GM06990 (cell line): ENCODE results near the gene SMPDL3B.

Experiments used
- DNase-seq: peaks from one replicate; pipeline ENCODE4 v3.0.0-alpha.2; 2011; ENCODE audit not compliant: insufficient read length; ENCODE audit errors: extremely low read depth
- H3K27me3 ChIP-seq: replicated peaks from 2 replicates; pipeline ENCODE4 v1.6.0; 2011; ENCODE audit warnings: low read length; ENCODE audit not compliant: control insufficient read depth, insufficient read depth
- H3K36me3 ChIP-seq: 2 replicates; pipeline ENCODE4 v1.5.1; 2011; ENCODE audit warnings: low read length; ENCODE audit not compliant: control insufficient read depth, insufficient read depth
- H3K4me3 ChIP-seq: replicated peaks from 2 replicates; pipeline ENCODE4 v1.5.1; 2011; ENCODE audit warnings: low read depth, mild to moderate bottlenecking, control low read depth, low read length
- CTCF ChIP-seq: IDR thresholded peaks from 2 replicates; pipeline ENCODE4 v1.5.1; 2011; ENCODE audit warnings: low read length, control low read depth, mild to moderate bottlenecking, inconsistent platforms; ENCODE audit not compliant: insufficient read depth, poor library complexity, severe bottlenecking

The SMPDL3B gene

GRCh38 chr1:27959792-27960603, 25.2 kb downstream of the SMPDL3B start, which contains the start of gene XKR8:
Gene XKR8, plus strand, starts transcription at chr1:27959973. Its CDS starts 97 bp downstream, at chr1:27960070.
- Histone ChIP-seq H3K36me3 (no peaks in the 10 kb centered on the region; the same call in 1 of the 2 replicates), H3K4me3 (peak within 1 kb of the TSS; percentile 71), H3K27me3 (no peaks in the 10 kb centered on the region)
- DNase-seq = peak; percentile 87
- TF ChIP-seq CTCF = peak; percentile 49

- TF ChIP-seq CTCF = no peak
- no peak for DNase-seq
- no peaks in the 10 kb centered on the region for H3K27me3 ChIP-seq
- H3K4me3 ChIP-seq = peak overlapping the region; percentile 71; the same call in 1 of the 2 replicates
- no peaks in the 10 kb centered on the region; the same call in none of the 2 replicates for H3K36me3 ChIP-seq
Measured at GRCh38 chr1:27960762-27961645, 26.2 kb downstream of the SMPDL3B start.

GRCh38 chr1:27961646-27962221, 26.9 kb downstream of the SMPDL3B start:
- no peaks in the 10 kb centered on the region for H3K27me3 ChIP-seq
- H3K4me3 ChIP-seq = no peak overlapping the region
- no peak for DNase-seq
- no peaks in the 10 kb centered on the region; the same call in none of the 2 replicates for H3K36me3 ChIP-seq
- no peak for TF ChIP-seq CTCF

- no peak for DNase-seq
- H3K4me3 ChIP-seq = no peak overlapping the region
- H3K36me3 ChIP-seq = peaks cover 4% of the 10 kb centered on the region
- no peak for TF ChIP-seq CTCF
- H3K27me3 ChIP-seq = no peaks in the 10 kb centered on the region
Measured at GRCh38 chr1:27963393-27963792, 28.6 kb downstream of the SMPDL3B start.

GRCh38 chr1:27966402-27967105, 31.8 kb downstream of the SMPDL3B start:
- H3K36me3 ChIP-seq = peaks cover 9% of the 10 kb centered on the region
- no peaks in the 10 kb centered on the region for H3K27me3 ChIP-seq
- no peak for DNase-seq
- TF ChIP-seq CTCF = no peak
- no peak overlapping the region for H3K4me3 ChIP-seq
